Astrocyte (in vitro differentiated cells and primary cell): ENCODE results near the gene TLR9.

Source experiments
- EZH2 ChIP-seq: IDR thresholded peaks from 2 replicates; pipeline ENCODE4 v1.6.1; 2012; ENCODE audit warnings: mild to moderate bottlenecking, low read length, inconsistent platforms; ENCODE audit not compliant: insufficient read depth
- TF ChIP-seq, protein P1 (sequence below): IDR thresholded peaks from 2 replicates; pipeline ENCODE4 v1.5.1; 2011; ENCODE audit warnings: low read depth, mild to moderate bottlenecking, inconsistent platforms, low read length, moderate library complexity; ENCODE audit not compliant: insufficient read depth

DNA sequence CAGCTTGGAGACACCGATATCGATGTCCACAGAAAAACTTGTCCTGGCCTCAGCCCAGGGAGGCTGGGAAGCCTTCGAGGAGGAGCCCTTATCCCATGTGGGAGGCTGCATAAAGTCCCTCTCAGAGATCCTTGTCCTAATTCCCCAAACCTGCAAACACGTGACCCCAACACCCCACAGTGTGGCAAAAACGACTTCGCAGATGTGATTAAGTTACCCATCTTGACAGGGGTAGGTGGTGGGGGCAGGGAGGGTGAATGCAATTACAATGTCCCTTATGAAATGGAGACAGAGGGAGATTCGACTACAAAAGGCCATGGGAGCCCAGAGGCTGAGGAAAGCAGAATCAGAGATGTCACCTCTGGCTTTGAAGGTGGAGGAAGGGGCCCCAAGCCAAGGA, 2.3 kb upstream of the TLR9 start:
- TF ChIP-seq, protein P1, sequence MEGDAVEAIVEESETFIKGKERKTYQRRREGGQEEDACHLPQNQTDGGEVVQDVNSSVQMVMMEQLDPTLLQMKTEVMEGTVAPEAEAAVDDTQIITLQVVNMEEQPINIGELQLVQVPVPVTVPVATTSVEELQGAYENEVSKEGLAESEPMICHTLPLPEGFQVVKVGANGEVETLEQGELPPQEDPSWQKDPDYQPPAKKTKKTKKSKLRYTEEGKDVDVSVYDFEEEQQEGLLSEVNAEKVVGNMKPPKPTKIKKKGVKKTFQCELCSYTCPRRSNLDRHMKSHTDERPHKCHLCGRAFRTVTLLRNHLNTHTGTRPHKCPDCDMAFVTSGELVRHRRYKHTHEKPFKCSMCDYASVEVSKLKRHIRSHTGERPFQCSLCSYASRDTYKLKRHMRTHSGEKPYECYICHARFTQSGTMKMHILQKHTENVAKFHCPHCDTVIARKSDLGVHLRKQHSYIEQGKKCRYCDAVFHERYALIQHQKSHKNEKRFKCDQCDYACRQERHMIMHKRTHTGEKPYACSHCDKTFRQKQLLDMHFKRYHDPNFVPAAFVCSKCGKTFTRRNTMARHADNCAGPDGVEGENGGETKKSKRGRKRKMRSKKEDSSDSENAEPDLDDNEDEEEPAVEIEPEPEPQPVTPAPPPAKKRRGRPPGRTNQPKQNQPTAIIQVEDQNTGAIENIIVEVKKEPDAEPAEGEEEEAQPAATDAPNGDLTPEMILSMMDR = no peak
- TF ChIP-seq EZH2 = no peak
